Measurements from ENCODE around the gene CLDN5.
"Not testable (repeated sequence)": the region's sequence is repeated elsewhere in the genome, so short reads cannot be mapped to it uniquely, and the experiment has no call there.

DNA sequence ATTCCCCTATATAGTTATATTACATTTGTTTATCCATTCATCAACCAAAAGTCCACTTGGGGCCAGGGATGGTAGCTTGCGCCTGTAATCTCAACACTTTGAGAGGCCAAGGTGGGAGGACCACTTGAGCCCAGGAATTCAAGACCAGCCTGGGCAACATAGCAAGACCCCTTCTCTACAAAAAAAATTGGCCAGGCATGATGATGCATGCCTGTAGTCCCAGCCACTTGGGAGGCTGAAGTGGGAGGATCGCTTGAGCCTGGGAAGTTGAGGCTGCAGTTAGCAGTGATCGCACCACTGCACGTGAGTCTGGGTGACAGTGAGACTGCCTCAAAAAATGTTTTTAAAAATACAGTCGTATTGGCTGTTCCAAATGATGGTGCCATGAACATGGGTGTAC, 24.2 kb upstream of the CLDN5 start:
- TF ChIP-seq EZH2 (IDR thresholded peaks at IDR 0.05; ENCODE audit: borderline replicate concordance, low read length): not testable (repeated sequence)
- TF ChIP-seq, protein P1, sequence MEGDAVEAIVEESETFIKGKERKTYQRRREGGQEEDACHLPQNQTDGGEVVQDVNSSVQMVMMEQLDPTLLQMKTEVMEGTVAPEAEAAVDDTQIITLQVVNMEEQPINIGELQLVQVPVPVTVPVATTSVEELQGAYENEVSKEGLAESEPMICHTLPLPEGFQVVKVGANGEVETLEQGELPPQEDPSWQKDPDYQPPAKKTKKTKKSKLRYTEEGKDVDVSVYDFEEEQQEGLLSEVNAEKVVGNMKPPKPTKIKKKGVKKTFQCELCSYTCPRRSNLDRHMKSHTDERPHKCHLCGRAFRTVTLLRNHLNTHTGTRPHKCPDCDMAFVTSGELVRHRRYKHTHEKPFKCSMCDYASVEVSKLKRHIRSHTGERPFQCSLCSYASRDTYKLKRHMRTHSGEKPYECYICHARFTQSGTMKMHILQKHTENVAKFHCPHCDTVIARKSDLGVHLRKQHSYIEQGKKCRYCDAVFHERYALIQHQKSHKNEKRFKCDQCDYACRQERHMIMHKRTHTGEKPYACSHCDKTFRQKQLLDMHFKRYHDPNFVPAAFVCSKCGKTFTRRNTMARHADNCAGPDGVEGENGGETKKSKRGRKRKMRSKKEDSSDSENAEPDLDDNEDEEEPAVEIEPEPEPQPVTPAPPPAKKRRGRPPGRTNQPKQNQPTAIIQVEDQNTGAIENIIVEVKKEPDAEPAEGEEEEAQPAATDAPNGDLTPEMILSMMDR (conservative IDR thresholded peaks at IDR 0.05 in 1 of 2, IDR thresholded peaks at IDR 0.05 in 1 of 2; ENCODE audit: extremely low read depth in 1 of 2, insufficient read depth in 1 of 2, low read depth in 1 of 2, low read length in 2 of 2): not testable (repeated sequence)
